Measurements from ENCODE around the gene DDX60. TPM values are rescaled to one million over a fixed set of nuclear protein-coding genes. Genes with fewer than 3 reads are reported as not detected.

The DDX60 gene
- total RNA-seq, 1 donor from 2014 or later = 17.9 TPM

GRCh38 chr4:168263039-168263438 lies 55.5 kb downstream of the DDX60 start:
- no peak for DNase-seq
- intact Hi-C loops (cut with micrococcal nuclease) = no loop called here
- ChIA-PET CTCF (no interaction called here), POLR2A (no interaction called here)
- Mint-ChIP-seq H3K9me3 (no peaks in the 10 kb centered on the region), H3K4me1 (peaks cover 4% of the 10 kb centered on the region), H3K27ac (no peak overlapping the region), H3K4me3 (no peak overlapping the region), H3K27me3 (no peaks in the 10 kb centered on the region), H3K36me3 (ENCODE audit: low read depth) (peaks cover 74% of the 10 kb centered on the region)
- ATAC-seq (ENCODE audit: low read depth) = no peak
- TF ChIP-seq, protein P1, sequence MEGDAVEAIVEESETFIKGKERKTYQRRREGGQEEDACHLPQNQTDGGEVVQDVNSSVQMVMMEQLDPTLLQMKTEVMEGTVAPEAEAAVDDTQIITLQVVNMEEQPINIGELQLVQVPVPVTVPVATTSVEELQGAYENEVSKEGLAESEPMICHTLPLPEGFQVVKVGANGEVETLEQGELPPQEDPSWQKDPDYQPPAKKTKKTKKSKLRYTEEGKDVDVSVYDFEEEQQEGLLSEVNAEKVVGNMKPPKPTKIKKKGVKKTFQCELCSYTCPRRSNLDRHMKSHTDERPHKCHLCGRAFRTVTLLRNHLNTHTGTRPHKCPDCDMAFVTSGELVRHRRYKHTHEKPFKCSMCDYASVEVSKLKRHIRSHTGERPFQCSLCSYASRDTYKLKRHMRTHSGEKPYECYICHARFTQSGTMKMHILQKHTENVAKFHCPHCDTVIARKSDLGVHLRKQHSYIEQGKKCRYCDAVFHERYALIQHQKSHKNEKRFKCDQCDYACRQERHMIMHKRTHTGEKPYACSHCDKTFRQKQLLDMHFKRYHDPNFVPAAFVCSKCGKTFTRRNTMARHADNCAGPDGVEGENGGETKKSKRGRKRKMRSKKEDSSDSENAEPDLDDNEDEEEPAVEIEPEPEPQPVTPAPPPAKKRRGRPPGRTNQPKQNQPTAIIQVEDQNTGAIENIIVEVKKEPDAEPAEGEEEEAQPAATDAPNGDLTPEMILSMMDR (IDR thresholded peaks at IDR 0.05) = no peak

DNA sequence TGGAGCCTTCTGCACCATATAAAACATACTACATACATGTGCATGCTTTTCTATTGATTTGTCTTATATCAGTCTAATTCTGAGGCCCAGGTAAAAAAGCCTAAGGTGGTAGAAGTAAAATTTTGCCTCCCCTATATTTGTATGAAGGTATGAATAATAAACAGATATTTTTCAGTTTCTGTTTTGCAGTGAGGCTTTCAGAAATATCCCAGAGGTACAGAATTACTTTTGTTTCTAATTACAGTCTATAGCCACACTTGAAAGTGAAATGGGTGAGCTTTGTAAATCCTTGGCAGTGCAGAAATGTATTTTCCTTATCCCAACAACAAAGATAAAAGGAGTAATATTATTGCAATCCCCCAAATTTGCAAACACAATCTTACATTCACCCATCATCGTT lies 59.5 kb downstream of the DDX60 start:
- H3K27me3 Mint-ChIP-seq = no peaks in the 10 kb centered on the region
- POLR2A ChIA-PET = no interaction called here
- CTCF ChIA-PET = interaction anchor here (0.6 kb wide), 1 partner anchor 106 kb away, joined by 3 read pairs; no protein-coding TSS in a partner anchor
- ATAC-seq (ENCODE audit: low read depth) (no peak), DNase-seq (no peak)
- peaks cover 8% of the 10 kb centered on the region for H3K4me1 Mint-ChIP-seq
- intact Hi-C loops (cut with micrococcal nuclease) = no loop called here
- TF ChIP-seq, protein P1 (IDR thresholded peaks at IDR 0.05) = no peak
- H3K36me3 Mint-ChIP-seq (ENCODE audit: low read depth) = peaks cover 62% of the 10 kb centered on the region
- no peaks in the 10 kb centered on the region for H3K9me3 Mint-ChIP-seq
- H3K27ac Mint-ChIP-seq = no peak overlapping the region
- H3K4me3 Mint-ChIP-seq = no peak overlapping the region

GRCh38 chr4:168257768-168258167 lies 60.8 kb downstream of the DDX60 start:
- H3K9me3 Mint-ChIP-seq = no peaks in the 10 kb centered on the region
- no peak for ATAC-seq (ENCODE audit: low read depth)
- no peak overlapping the region for H3K27ac Mint-ChIP-seq
- ChIA-PET CTCF (no interaction called here), POLR2A (no interaction called here)
- no peaks in the 10 kb centered on the region for H3K27me3 Mint-ChIP-seq
- H3K4me1 Mint-ChIP-seq = peaks cover 8% of the 10 kb centered on the region
- intact Hi-C loops (cut with micrococcal nuclease) = no loop called here
- no peak for DNase-seq
- H3K4me3 Mint-ChIP-seq = no peak overlapping the region
- H3K36me3 Mint-ChIP-seq (ENCODE audit: low read depth) = peaks cover 63% of the 10 kb centered on the region
- TF ChIP-seq, protein P1 (IDR thresholded peaks at IDR 0.05) = no peak

GRCh38 chr4:168248176-168248710 lies 70.3 kb downstream of the DDX60 start:
- CTCF ChIA-PET = no interaction called here
- intact Hi-C loops (cut with micrococcal nuclease) = no loop called here

GRCh38 chr4:168247603-168248002 lies 70.9 kb downstream of the DDX60 start:
- ChIA-PET POLR2A (no interaction called here), CTCF (no interaction called here)
- Mint-ChIP-seq H3K4me3 (no peak overlapping the region), H3K4me1 (no peaks in the 10 kb centered on the region), H3K9me3 (peaks cover 5% of the 10 kb centered on the region), H3K36me3 (ENCODE audit: low read depth) (peaks cover 74% of the 10 kb centered on the region), H3K27me3 (no peaks in the 10 kb centered on the region), H3K27ac (no peak overlapping the region)
- DNase-seq (no peak), ATAC-seq (ENCODE audit: low read depth) (no peak)
- TF ChIP-seq, protein P1 (IDR thresholded peaks at IDR 0.05) = no peak
- intact Hi-C loops (cut with micrococcal nuclease) = no loop called here

More at GRCh38 chr4:168248176-168248710, 70.3 kb downstream of the DDX60 start:
- DNase-seq = no peak
- TF ChIP-seq, protein P1 (IDR thresholded peaks at IDR 0.05) = no peak
- POLR2A ChIA-PET = interaction anchor here (0.7 kb wide), 1 partner anchor 69 kb away, joined by 3 read pairs; no protein-coding TSS in a partner anchor
- Mint-ChIP-seq H3K4me1 (no peaks in the 10 kb centered on the region), H3K9me3 (peaks cover under 1% of the 10 kb centered on the region), H3K27ac (no peak overlapping the region), H3K36me3 (ENCODE audit: low read depth) (peaks cover 71% of the 10 kb centered on the region), H3K27me3 (no peaks in the 10 kb centered on the region), H3K4me3 (no peak overlapping the region)
- no peak for ATAC-seq (ENCODE audit: low read depth)

Measured in activated B cell treated with CpG ODN at 0.5 μM for 24 hours (primary cell).